ENCODE measurements around the gene BRPF1.

DNA sequence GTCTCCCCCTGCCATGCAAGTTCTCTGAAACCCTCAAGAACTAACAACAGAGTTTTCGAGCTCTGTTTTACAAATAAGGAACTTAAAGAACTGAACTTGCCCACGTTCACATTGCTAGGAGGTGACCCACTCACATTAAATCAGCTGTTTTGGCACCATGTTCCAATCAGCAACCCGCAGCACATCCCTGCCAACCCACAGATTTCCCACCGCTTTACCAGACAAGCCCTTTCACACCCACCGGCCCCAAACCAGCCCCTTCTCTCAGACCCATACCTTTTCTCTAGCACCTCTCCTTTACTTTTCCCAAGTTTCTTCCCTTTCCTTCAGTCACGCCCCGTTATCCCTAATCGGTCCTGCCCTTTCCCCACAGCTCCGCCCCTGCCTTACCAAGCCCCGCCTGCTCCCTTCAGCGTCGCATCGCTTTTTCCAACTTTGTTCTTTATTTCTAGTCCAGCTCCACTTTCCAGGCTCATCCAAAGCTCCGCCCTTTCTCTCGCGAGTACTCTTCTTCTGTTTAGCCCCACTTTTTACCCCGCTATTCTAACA lies 804 bp upstream of the BRPF1 start:
- TF ChIP-seq POLR2AphosphoS5 (IDR thresholded peaks at IDR 0.05), result no peak
- TF ChIP-seq, protein P1, sequence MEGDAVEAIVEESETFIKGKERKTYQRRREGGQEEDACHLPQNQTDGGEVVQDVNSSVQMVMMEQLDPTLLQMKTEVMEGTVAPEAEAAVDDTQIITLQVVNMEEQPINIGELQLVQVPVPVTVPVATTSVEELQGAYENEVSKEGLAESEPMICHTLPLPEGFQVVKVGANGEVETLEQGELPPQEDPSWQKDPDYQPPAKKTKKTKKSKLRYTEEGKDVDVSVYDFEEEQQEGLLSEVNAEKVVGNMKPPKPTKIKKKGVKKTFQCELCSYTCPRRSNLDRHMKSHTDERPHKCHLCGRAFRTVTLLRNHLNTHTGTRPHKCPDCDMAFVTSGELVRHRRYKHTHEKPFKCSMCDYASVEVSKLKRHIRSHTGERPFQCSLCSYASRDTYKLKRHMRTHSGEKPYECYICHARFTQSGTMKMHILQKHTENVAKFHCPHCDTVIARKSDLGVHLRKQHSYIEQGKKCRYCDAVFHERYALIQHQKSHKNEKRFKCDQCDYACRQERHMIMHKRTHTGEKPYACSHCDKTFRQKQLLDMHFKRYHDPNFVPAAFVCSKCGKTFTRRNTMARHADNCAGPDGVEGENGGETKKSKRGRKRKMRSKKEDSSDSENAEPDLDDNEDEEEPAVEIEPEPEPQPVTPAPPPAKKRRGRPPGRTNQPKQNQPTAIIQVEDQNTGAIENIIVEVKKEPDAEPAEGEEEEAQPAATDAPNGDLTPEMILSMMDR (IDR thresholded peaks at IDR 0.05; ENCODE audit: poor library complexity, severe bottlenecking), result no peak
- no peak for TF ChIP-seq EZH2 (IDR thresholded peaks at IDR 0.05; ENCODE audit: borderline replicate concordance, insufficient read depth, low read length, poor library complexity, severe bottlenecking)
- TF ChIP-seq EP300 (conservative IDR thresholded peaks at IDR 0.05; ENCODE audit: poor library complexity, severe bottlenecking), result no peak
- TF ChIP-seq TAF1 (IDR thresholded peaks at IDR 0.05; ENCODE audit: low read depth), result no peak
- TF ChIP-seq SMC3 (conservative IDR thresholded peaks at IDR 0.05; ENCODE audit: poor library complexity), result no peak
- TF ChIP-seq RAD21 (conservative IDR thresholded peaks at IDR 0.05), result no peak
